ENCODE data around the gene ZMIZ1.
A peak's percentile ranks its signal among the peaks of the same experiment; 100 is the strongest.

The ZMIZ1 gene

GRCh38 chr10:79052291-79053080 lies 16.3 kb upstream of the ZMIZ1 start:
- TF ChIP-seq, protein P1, sequence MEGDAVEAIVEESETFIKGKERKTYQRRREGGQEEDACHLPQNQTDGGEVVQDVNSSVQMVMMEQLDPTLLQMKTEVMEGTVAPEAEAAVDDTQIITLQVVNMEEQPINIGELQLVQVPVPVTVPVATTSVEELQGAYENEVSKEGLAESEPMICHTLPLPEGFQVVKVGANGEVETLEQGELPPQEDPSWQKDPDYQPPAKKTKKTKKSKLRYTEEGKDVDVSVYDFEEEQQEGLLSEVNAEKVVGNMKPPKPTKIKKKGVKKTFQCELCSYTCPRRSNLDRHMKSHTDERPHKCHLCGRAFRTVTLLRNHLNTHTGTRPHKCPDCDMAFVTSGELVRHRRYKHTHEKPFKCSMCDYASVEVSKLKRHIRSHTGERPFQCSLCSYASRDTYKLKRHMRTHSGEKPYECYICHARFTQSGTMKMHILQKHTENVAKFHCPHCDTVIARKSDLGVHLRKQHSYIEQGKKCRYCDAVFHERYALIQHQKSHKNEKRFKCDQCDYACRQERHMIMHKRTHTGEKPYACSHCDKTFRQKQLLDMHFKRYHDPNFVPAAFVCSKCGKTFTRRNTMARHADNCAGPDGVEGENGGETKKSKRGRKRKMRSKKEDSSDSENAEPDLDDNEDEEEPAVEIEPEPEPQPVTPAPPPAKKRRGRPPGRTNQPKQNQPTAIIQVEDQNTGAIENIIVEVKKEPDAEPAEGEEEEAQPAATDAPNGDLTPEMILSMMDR (IDR thresholded peaks at IDR 0.05; ENCODE audit: low read depth, low read length) = peak; percentile 6
- no peak overlapping the region for H3K4me3 ChIP-seq (replicated peaks in 1 of 2; ENCODE audit: low read depth in 2 of 2, low read length in 2 of 2)
- peak in 1 of 2 donors; percentile 17 for DNase-seq (ENCODE audit: low read depth in 2 of 2)

DNA sequence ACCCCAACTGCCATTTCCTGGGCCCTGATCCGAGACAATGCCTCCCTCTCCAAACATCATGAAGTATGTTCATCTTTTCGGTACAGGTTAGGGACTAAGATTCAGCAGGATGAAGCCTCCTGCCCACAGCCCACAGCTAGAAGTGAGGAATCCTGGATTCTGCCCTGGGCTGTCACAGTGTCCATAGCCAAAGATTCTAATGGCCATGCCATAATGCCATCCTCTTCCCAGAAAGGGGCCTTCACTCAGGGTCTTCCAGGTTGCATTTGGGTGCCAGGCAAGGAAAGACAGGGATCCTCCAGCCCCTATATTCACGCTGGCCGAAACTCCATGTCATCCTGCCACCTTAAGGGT lies 15.7 kb upstream of the ZMIZ1 start:
- TF ChIP-seq, protein P1 (IDR thresholded peaks at IDR 0.05; ENCODE audit: low read depth, low read length) = no peak
- no peak overlapping the region for H3K4me3 ChIP-seq (replicated peaks in 1 of 2; ENCODE audit: low read depth in 2 of 2, low read length in 2 of 2)
- no peak for DNase-seq (ENCODE audit: low read depth in 2 of 2)

- DNase-seq (ENCODE audit: low read depth in 2 of 2) = no peak
- TF ChIP-seq, protein P1 (IDR thresholded peaks at IDR 0.05; ENCODE audit: low read depth, low read length) = no peak
- H3K4me3 ChIP-seq (replicated peaks in 1 of 2; ENCODE audit: low read depth in 2 of 2, low read length in 2 of 2) = no peak overlapping the region
These were observed 15.1 kb upstream of the ZMIZ1 start for GRCh38 chr10:79053481-79054202.

DNA sequence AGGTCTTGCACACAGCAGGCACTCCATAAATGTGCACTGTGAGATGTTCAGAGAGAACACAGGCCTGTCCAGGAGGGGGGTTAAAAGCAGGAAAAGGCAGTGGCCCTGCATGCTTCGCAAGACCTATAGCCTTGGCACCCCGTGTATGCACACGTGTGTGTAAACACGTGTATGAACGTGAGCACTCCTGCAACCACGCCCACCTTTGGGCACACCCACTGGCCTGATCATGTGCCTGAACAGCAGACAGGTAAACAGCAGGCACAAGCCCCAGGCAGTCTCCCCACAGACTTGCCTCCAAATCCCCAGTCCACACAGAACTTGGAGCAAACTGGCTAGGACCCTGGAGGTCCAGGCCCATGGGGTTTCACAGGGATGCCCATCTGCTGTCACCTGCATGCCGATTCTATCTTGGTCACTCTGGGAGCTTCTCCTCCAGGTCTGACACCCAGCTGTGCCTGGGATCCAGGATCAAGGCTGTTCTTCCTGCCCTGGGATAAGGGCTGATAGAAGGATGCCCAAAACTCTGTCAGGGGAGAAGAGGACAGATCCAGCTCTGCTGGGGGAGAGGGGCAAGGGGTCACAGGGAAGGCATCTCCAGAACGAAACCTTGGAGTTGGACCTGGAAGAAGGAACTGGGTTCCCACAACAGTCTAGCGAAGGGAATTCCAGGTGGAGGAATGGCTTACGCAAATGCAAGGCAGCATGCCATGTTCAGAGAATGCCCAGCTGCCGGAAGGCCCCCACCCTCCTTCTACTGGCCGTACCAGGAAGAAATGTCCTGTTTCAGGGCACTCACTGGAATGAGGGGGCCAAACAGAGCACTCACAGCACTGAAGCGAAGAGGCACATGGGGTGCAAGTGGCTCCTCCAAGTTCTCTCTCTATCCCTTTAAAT lies 14.3 kb upstream of the ZMIZ1 start:
- TF ChIP-seq, protein P1 (IDR thresholded peaks at IDR 0.05; ENCODE audit: low read depth, low read length) = no peak
- no peak for DNase-seq (ENCODE audit: low read depth in 2 of 2)
- H3K4me3 ChIP-seq (replicated peaks in 1 of 2; ENCODE audit: low read depth in 2 of 2, low read length in 2 of 2) = no peak overlapping the region

DNA sequence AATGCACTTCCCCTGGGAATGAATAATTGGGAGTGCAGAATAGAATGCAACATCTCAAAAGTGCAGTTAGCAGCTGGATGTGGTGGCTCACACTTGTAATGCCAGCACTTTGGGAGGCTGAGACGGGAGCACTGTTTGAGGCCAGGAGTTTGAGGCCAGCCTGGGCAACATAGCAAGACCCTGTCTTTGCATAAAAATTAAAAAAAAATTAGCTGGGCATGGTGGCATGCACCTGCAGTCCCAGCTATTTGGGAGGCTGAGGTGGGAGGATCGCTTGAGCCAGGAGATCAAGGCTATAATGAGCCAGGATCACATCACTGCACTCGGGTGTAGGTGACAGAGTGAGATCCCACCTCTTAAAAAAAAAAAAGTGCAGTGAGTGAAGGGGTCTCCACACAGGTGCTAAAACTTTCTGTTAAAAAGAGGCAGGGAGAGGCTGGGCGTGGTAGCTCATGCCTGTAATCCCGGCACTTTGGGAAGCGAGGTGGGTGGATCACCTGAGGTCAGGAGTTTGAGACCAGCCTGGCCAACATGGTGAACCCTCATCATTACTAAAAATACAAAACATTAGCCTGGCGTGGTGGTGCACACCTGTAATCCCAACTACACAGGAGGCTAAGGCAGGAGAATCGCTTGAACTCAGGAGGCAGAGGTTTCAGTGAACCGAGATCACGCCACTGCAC lies 13.5 kb upstream of the ZMIZ1 start:
- DNase-seq (ENCODE audit: low read depth in 2 of 2) = no peak
- TF ChIP-seq, protein P1 (IDR thresholded peaks at IDR 0.05; ENCODE audit: low read depth, low read length) = no peak
- H3K4me3 ChIP-seq (replicated peaks in 1 of 2; ENCODE audit: low read depth in 2 of 2, low read length in 2 of 2) = no peak overlapping the region

DNA sequence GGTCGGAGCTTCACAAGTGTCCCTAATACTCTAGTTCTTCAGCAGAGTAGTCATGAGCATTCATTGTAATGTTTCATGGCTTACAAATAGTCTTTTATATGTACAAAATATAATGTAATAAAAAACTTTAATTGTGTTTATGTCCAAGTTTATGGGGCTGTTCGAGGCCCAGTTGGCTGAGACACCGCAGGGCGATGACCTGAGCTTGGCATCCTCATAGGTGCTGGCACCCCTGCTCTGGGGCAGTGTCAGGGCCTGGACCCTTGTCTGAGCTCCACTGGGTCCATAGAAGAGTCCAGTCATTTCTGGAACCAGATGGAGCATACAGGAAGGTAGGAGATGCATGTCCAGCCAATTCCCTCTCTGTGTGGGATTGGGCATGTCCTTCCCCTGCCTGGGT lies 12.9 kb upstream of the ZMIZ1 start:
- TF ChIP-seq, protein P1 (IDR thresholded peaks at IDR 0.05; ENCODE audit: low read depth, low read length) = no peak
- H3K4me3 ChIP-seq (replicated peaks in 1 of 2; ENCODE audit: low read depth in 2 of 2, low read length in 2 of 2) = no peak overlapping the region
- no peak for DNase-seq (ENCODE audit: low read depth in 2 of 2)

Data from cardiac fibroblast (primary cell).